Tongue (tissue), 2 donors: ENCODE results near the gene GPR39. TPM values are rescaled to one million over a fixed set of nuclear protein-coding genes. Genes with fewer than 3 reads are reported as not detected.

Source experiments
- DNase-seq: peaks from one replicate; pipeline ENCODE4 v3.0.0-alpha.2; 2015
- total RNA-seq: library from RNA; depleted of rRNA; stranded (reverse); fragments of >200 nt; gene quantifications from one replicate; pipeline ENCODE4 v1.2.3, GENCODE V29; 2014

Gene GPR39
- total RNA-seq, 1 donor from 2014 or later: 0.10 TPM

- DNase-seq: no peak
Measured at GRCh38 chr2:132567682-132568081, 151.1 kb downstream of the GPR39 start.

- DNase-seq: no peak
Measured at GRCh38 chr2:132568656-132569055, 152.1 kb downstream of the GPR39 start.

- no peak for DNase-seq
Measured at GRCh38 chr2:132573444-132574007, 156.9 kb downstream of the GPR39 start.

- no peak for DNase-seq
Measured at GRCh38 chr2:132577686-132578085, 161.1 kb downstream of the GPR39 start.

GRCh38 chr2:132581591-132581990 is 165.0 kb downstream of the GPR39 start:
- no peak for DNase-seq

GRCh38 chr2:132581991-132582738 is 165.6 kb downstream of the GPR39 start:
- DNase-seq: peak; percentile 83

- no peak for DNase-seq
Measured at GRCh38 chr2:132583666-132584360, 167.2 kb downstream of the GPR39 start.

GRCh38 chr2:132584976-132585817 is 168.6 kb downstream of the GPR39 start:
- no peak for DNase-seq

GRCh38 chr2:132586101-132586511 is 169.5 kb downstream of the GPR39 start:
- DNase-seq: no peak

- no peak for DNase-seq
Measured at GRCh38 chr2:132586835-132587234, 170.2 kb downstream of the GPR39 start.

- no peak for DNase-seq
Measured at GRCh38 chr2:132588576-132588975, 172.0 kb downstream of the GPR39 start.

- DNase-seq: no peak
Measured at GRCh38 chr2:132589111-132589830, 172.7 kb downstream of the GPR39 start.

- DNase-seq: no peak
Measured at GRCh38 chr2:132589966-132590365, 173.4 kb downstream of the GPR39 start.

- DNase-seq: no peak
Measured at GRCh38 chr2:132593171-132593570, 176.6 kb downstream of the GPR39 start.

GRCh38 chr2:132595186-132595585 is 178.6 kb downstream of the GPR39 start:
- no peak for DNase-seq

- DNase-seq: no peak
Measured at GRCh38 chr2:132595693-132596092, 179.1 kb downstream of the GPR39 start.

GRCh38 chr2:132597166-132597565 is 180.6 kb downstream of the GPR39 start:
- no peak for DNase-seq

- no peak for DNase-seq
Measured at GRCh38 chr2:132597831-132598230, 181.2 kb downstream of the GPR39 start.

- no peak for DNase-seq
Measured at GRCh38 chr2:132598536-132598935, 181.9 kb downstream of the GPR39 start.

GRCh38 chr2:132599556-132599955 is 183.0 kb downstream of the GPR39 start:
- DNase-seq: no peak

- no peak for DNase-seq
Measured at GRCh38 chr2:132604561-132604960, 188.0 kb downstream of the GPR39 start.
